KOPT-K1 (cell line): ENCODE data around the gene CPED1.
"Not testable (repeated sequence)": the region's sequence is repeated elsewhere in the genome, so short reads cannot be mapped to it uniquely, and the experiment has no call there.

Experiments used
- H3K27ac ChIP-seq: fragments of 200-600 bp; sonication (generic); 2 replicates; pipeline ENCODE4 v1.5.1; 2016; ENCODE audit warnings: antibody characterized with exemption, mild to moderate bottlenecking, low read depth, low read length; ENCODE audit not compliant: poor library complexity, severe bottlenecking
- H3K36me3 ChIP-seq: fragments of 200-600 bp; sonication (generic); 2 replicates; pipeline ENCODE4 v1.5.1; 2017; ENCODE audit warnings: antibody characterized with exemption, mild to moderate bottlenecking, low read length, moderate library complexity; ENCODE audit not compliant: insufficient read depth
- H3K9me3 ChIP-seq: fragments of 200-600 bp; sonication (generic); 2 replicates; pipeline ENCODE4 v1.5.1; 2017; ENCODE audit warnings: antibody characterized with exemption, low read length, mild to moderate bottlenecking; ENCODE audit not compliant: insufficient read depth, poor library complexity, severe bottlenecking

Gene CPED1

DNA sequence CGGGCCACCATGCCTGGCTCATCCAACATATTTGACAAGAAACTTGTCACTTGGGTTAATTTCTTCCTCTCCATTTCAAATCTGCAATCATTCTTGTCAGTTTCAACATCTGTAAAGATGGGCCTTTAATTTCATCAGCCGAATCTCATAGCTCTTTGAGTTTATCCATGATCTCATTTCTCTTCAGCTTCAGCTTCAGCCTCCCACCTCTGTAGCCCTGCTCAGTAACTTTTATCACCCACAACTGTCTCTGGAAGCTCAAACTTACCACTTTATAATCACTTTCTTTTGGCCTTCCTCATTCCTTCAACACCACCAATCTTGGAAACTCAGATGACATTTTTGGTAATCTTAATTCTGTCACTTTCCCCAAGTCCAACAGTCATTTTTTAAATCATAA lies 83.2 kb downstream of the CPED1 start:
- H3K9me3 ChIP-seq = no peaks in the 10 kb centered on the region
- H3K36me3 ChIP-seq = no peaks in the 10 kb centered on the region
- H3K27ac ChIP-seq = no peak overlapping the region

DNA sequence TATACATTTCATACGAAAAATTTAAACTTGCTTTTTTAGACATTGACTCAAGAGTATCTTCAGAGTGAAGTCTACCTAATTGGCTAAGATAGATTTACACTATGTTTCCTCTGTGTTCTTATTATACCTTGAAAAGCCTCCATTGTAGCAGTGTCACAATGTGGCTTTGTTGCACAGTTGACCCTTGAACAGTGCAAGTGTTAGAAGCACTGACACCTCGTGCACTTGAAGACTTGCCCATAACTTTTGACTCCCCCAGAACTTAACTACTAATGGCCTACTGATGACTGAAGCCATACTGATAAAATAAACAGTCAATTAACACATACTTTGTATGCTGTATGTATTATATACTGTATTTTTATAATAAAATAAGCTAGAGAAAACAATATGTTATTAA lies 84.3 kb downstream of the CPED1 start:
- no peak overlapping the region for H3K27ac ChIP-seq
- no peaks in the 10 kb centered on the region for H3K36me3 ChIP-seq
- H3K9me3 ChIP-seq = no peaks in the 10 kb centered on the region

DNA sequence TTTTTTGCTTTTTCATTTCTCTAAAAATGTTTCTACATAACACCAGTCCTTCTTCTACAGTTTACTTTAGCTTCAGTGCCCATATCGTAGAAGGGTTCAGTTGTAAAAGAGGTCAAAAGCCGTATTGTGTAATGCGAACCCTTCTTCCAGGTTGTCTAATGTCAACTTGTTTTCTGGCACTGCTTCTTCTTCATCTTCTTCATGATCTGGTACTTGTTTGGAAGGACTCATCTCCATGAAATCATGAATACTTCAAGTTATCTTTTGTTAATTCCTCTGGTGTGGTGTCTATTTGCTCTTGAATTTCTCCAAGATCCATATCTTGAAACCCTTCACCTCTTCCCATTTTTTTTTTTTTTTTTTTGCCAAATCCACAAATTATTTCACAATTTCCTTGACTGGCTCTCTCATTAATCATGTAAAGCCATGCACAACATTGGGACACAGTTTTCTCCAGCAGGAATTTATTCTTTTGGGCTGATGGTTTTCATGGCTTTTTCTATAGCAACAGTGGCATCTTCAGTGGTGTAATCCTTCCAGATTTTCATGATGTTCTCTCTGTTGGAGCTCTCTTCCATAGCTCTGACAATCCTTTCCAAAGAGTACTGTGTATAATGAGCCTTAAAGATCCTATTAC lies 85.1 kb downstream of the CPED1 start:
- no peaks in the 10 kb centered on the region for H3K9me3 ChIP-seq
- H3K27ac ChIP-seq = no peak overlapping the region
- H3K36me3 ChIP-seq = no peaks in the 10 kb centered on the region

DNA sequence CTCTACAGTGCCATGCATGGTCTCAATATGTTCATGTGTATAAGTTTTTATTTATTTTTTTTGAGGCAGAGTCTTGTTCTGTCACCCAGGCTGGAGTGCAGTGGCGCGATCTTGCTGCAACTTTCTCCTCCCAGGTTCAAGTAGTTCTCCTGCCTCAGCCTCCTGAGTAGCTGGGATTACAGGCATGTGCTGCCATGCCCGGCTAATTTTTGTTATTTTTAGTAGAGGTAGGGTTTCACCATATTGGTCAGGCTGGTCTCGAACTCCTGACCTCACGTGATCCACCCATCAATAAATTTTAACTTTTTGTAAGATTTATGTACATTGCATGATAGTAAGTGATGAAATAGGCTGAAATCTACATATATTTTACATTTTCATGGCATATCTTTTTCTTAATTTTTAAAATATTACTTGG lies 86.9 kb downstream of the CPED1 start:
- H3K9me3 ChIP-seq, H3K27ac ChIP-seq: not testable (repeated sequence)

DNA sequence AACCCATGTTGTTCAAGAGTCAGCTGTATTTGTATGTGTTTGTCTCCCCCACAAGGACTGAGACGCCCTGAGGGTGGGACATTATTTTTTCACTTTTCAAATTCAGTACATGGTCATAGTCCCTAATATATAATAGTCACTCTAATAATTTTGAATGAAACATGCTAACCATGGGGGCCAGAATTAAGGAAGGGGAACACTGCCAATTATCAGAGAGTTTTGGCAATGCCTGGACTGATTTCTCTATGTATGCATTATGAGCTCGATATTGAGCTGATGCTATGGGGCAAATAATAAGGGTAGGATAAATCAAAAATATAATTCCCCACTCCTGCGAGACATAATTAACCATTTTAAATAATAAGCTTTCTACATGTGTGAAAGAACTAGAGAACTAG lies 87.4 kb downstream of the CPED1 start:
- no peak overlapping the region for H3K27ac ChIP-seq
- H3K9me3 ChIP-seq = no peaks in the 10 kb centered on the region
- H3K36me3 ChIP-seq = no peaks in the 10 kb centered on the region

More for the DNA sequence above, 86.9 kb downstream of the CPED1 start:
- H3K36me3 ChIP-seq = not testable (repeated sequence)

DNA sequence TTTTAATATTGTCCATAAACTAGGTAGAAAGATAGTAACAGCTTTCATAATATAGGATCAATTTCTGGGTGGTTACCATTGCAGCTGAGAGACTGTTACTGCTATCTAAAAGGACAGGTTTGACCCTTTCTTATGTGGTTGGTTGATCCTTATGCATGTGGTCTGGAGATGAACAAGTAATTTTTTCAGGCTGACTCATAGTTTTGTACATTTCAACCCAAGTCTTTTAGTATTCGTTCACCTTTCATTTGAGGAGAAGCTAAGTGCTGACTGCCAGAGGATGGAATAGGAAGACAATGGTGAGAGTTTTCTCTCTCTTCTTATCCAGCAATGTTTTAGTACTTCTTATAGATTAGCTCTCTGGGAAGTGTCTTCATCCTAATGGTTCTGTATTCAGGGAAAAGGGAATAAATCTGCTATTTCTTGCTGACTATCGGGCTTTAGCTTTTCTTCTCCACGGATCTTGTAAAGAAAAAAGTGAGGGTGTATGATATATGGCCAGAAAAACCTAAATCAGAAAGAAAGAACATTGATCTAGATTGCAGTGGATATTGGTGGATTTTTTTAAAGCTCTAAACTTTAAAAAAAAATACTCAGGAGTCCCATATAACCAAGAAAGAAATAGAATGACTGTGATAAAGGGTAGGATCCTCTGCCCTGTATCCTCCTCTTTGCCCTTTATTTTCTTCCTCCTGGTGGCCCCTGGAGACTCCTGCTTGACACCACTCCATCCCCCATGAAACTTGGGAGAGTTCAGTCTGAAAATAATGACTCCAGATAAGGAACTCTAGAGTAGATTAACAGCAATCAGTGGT lies 88.0 kb downstream of the CPED1 start:
- Histone ChIP-seq H3K9me3 (no peaks in the 10 kb centered on the region), H3K27ac (no peak overlapping the region), H3K36me3 (no peaks in the 10 kb centered on the region)

DNA sequence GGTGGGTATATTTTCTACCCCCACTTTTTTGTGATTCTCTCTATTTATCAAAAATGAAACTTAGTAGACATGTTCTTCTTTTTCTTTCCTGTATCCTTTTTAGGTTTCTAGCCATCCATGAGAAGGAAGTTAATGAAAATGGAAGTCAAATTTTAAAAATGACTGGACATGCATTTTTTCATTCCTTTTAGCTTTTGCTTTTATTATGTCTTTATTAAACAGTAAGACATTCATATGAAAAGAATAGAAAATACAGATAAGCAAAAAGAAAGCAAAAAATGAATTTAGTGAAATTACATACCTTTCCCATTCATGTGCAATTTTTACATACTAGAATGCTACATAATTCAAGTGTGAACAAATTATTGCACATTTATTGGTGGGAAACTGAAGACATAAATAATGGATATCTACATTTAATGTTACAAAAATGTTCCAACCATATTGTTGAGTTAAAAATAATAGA lies 88.7 kb downstream of the CPED1 start:
- H3K27ac ChIP-seq = no peak overlapping the region
- H3K36me3 ChIP-seq = no peaks in the 10 kb centered on the region

DNA sequence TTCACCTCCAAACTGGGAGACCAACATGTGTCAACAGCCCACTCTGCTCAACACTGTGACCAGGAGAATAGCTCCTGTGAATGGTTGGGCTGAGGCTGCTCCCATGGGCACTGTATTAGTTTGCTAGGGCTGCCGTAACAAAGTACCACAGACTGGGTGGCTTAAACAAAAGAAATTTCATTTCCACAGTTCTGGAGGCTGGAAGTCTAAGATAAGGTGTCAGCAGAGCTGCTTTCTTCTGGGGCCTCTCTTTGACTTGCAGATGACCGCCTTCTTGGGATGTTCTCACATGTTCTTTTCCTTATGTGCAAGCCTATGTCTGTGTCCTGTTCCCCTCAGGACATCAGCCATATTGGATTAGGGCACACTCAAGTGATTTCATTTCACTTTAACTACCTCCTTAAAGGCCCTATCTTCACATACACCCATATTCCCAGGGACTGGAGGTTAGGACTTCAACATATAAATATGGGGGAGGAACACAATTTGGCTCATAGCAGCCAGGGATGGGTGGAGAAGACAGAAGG lies 90.3 kb downstream of the CPED1 start:
- Histone ChIP-seq H3K27ac (no peak overlapping the region), H3K9me3 (no peaks in the 10 kb centered on the region), H3K36me3 (no peaks in the 10 kb centered on the region)

More for the DNA sequence above, 88.7 kb downstream of the CPED1 start:
- H3K9me3 ChIP-seq = no peaks in the 10 kb centered on the region

DNA sequence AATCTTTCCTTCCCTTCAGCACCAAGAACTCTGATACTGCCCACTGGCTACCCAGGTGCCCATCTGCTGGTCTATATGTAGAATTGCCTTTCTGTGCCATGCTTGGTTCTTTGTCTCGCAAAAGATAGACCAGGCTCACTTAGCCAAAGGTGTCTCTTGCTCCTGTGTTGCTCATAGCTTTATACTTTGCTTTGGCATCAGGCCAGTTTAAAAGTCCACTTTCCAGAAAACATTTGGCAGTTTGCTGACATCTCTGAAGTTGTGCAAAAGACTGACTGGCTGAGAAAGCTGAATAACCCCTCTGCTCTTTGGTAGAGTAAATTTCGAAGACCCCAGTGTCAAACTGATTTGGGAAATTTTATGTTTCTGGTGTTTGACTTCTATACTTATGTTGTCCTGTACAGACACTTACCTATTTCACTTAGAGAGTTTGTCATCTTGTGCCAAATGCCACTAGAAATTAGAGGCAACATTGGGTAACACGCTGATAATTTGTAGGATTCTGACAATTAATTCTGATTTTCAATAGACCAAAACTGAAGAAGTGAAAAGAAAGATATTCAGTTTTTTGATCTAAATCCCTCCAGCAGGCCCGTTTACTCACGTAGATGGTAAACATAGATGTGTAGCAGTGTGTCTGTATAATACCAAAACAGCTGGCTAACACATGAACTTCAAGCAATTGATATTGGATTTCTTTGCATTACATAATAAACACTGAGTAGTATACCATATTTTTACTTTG lies 91.1 kb downstream of the CPED1 start:
- Histone ChIP-seq H3K27ac (no peak overlapping the region), H3K9me3 (no peaks in the 10 kb centered on the region), H3K36me3 (no peaks in the 10 kb centered on the region)

DNA sequence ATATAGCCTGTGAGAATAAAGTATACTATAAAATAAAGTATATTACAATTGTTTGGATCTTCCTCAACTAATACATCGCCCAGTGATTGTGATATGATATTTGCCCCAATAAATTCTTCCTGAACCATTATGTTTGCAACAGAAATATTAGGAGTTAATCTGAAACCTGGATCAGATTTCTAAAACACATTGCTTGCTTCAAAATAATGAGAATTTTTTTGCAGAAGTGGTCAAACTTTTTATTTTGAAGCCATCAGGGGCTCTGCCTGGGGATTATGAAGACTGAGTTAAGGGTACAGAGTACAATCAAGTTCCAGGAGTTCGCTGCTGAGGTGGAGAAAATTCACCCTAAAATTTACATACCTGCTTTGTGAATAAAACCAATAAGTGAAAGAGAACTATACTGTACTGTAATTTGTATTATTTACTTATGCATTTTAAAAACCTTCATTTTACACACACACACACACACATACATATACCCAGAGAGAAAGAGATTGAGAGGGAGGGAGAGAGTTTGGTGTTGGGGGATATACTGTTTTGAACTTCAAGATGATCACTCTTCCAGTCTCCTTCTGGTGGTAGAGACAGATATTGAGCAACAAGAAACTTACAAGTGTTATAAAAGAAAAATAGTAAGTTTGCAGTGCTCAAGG lies 91.9 kb downstream of the CPED1 start:
- Histone ChIP-seq H3K27ac (no peak overlapping the region), H3K36me3 (no peaks in the 10 kb centered on the region), H3K9me3 (no peaks in the 10 kb centered on the region)

DNA sequence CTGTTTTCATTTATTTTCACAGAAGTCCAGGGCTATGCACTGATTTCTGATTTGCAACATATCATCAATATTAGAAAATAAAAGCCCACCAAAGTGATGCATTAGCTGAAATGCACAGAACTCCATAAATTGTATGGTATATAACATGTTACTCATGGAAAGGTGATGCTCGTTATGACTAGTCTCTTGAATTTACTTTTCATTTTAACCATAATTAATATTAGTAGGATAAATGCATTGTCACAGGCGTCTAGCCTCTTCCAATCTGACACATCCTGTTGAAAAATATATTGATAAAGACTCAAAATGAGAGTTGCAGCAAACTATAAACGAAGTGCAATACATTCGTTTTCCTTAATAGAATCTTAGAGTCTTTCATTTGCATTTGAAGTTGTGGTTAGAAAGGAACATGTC lies 92.4 kb downstream of the CPED1 start:
- no peak overlapping the region for H3K27ac ChIP-seq
- H3K36me3 ChIP-seq = no peaks in the 10 kb centered on the region
- no peaks in the 10 kb centered on the region for H3K9me3 ChIP-seq

DNA sequence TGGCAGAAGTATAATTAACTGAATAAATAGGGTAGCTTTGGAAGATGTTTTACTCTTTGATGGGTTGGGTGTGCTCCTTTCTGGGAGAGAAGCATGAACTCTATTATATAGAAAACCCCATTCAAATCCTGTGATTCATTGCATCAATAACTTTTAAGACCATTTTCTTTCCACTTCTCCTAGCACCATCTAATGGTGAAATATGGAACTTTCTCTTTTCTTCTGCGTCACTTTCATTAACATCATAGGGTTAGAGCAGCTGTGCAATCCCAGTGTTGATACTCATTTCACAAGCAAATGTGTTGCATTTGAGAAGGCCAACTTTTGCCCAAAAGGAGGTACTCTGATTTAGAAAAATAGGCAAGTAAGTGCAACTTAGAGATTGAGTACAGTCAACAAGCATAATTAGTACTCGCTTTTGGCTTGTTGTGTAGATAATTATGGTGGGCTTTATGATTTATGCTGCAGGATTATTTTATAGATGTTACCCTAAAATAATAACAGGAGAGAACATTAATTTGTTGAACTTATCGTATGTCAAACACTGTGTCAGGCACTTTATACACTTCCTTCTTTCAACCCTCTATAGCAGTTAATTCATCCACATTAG lies 92.9 kb downstream of the CPED1 start:
- H3K27ac ChIP-seq = no peak overlapping the region
- H3K36me3 ChIP-seq = no peaks in the 10 kb centered on the region
- H3K9me3 ChIP-seq = no peaks in the 10 kb centered on the region

DNA sequence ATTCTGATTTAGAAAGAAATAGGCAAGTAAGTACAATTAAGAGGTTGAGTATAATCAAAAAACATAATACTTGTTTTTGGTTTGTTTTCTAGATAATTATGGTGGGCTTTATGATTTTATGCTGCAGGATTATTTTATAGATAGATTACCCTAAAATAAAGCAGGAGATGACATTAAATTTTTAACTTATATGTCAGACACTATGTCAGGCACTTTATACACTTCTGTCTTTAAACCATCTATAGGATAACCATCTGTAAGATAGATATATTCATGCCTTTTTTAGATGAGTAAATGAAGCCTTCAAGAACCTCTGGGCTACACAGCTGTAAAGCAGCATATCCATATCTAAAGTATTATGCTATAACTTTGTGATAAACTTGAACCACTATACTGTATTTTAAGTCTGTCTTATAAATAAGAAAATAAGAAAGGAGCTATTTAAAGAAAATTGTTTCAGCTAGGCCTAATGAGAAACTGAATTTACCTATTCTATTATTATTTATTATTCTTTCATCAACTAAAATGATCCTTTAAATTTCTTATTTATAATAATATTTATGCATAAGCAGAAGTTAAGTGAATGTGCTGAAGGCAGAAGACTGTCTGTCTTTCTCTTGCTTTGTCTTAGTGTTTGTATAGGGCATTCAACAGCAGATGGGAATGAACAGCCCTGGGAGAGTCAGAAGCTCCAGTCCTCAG lies 94.0 kb downstream of the CPED1 start:
- no peaks in the 10 kb centered on the region for H3K9me3 ChIP-seq
- no peaks in the 10 kb centered on the region for H3K36me3 ChIP-seq
- H3K27ac ChIP-seq = no peak overlapping the region
